Epidermal melanocyte (primary cell): ENCODE data around the gene WSB1.
A peak's percentile ranks its signal among the peaks of the same experiment; 100 is the strongest.
"Not testable (repeated sequence)": the region's sequence is repeated elsewhere in the genome, so short reads cannot be mapped to it uniquely, and the experiment has no call there.

Source experiments
- DNase-seq: peaks from one replicate; pipeline ENCODE4 v3.0.0; 2011; ENCODE audit warnings: low spot score; ENCODE audit not compliant: insufficient read length

Gene WSB1

GRCh38 chr17:27293898-27294688 is at the start of gene WSB1:
Gene WSB1, plus strand, starts transcription at chr17:27294114. Its CDS starts 282 bp downstream, at chr17:27294396.
- peak; percentile 86 for DNase-seq

GRCh38 chr17:27244491-27245223 is 49.3 kb upstream of the WSB1 start:
- peak; percentile 50 for DNase-seq

GRCh38 chr17:27245230-27245696 is 48.7 kb upstream of the WSB1 start:
- peak; percentile 77 for DNase-seq

- DNase-seq: no peak
Measured at GRCh38 chr17:27246537-27246936, 47.4 kb upstream of the WSB1 start.

GRCh38 chr17:27247071-27247957 is 46.6 kb upstream of the WSB1 start:
- peak; percentile 60 for DNase-seq

GRCh38 chr17:27247958-27248342 is 46.0 kb upstream of the WSB1 start:
- DNase-seq: no peak

GRCh38 chr17:27250791-27251190 is 43.1 kb upstream of the WSB1 start:
- DNase-seq: not testable (repeated sequence)

GRCh38 chr17:27254802-27255201 is 39.1 kb upstream of the WSB1 start:
- DNase-seq: not testable (repeated sequence)

- DNase-seq: peak; percentile 37
Measured at GRCh38 chr17:27256225-27257030, 37.5 kb upstream of the WSB1 start.

GRCh38 chr17:27257031-27257357 is 36.9 kb upstream of the WSB1 start:
- DNase-seq: no peak

GRCh38 chr17:27259356-27259755 is 34.6 kb upstream of the WSB1 start:
- no peak for DNase-seq

- DNase-seq: no peak
Measured at GRCh38 chr17:27263386-27263785, 30.5 kb upstream of the WSB1 start.

- no peak for DNase-seq
Measured at GRCh38 chr17:27264068-27264812, 29.7 kb upstream of the WSB1 start.

GRCh38 chr17:27265333-27265732 is 28.6 kb upstream of the WSB1 start:
- no peak for DNase-seq

GRCh38 chr17:27266228-27266627 is 27.7 kb upstream of the WSB1 start:
- DNase-seq: no peak

- DNase-seq: no peak
Measured at GRCh38 chr17:27268394-27269085, 25.4 kb upstream of the WSB1 start.

GRCh38 chr17:27269201-27269600 is 24.7 kb upstream of the WSB1 start:
- no peak for DNase-seq

GRCh38 chr17:27269974-27270373 is 23.9 kb upstream of the WSB1 start:
- no peak for DNase-seq

GRCh38 chr17:27276653-27277156 is 17.2 kb upstream of the WSB1 start:
- DNase-seq: no peak
